SU-DHL-6 (cell line): ENCODE measurements around the gene POU3F4.

Experiments used
- EZH2phosphoT487 ChIP-seq: fragments of 200-600 bp; sonication (generic), shearing (Covaris generic); conservative IDR thresholded peaks from 2 replicates; pipeline ENCODE4 v1.6.1; 2018; ENCODE audit warnings: mild to moderate bottlenecking, antibody characterized with exemption, low read length, moderate library complexity, mixed read lengths
- TF ChIP-seq, protein P1 (sequence below): fragments of 200-600 bp; sonication (generic); IDR thresholded peaks from one replicate; pipeline ENCODE4 v1.5.1; 2017; ENCODE audit warnings: antibody characterized with exemption, mild to moderate bottlenecking, low read length, moderate library complexity; ENCODE audit not compliant: insufficient read depth, poor library complexity, severe bottlenecking

DNA sequence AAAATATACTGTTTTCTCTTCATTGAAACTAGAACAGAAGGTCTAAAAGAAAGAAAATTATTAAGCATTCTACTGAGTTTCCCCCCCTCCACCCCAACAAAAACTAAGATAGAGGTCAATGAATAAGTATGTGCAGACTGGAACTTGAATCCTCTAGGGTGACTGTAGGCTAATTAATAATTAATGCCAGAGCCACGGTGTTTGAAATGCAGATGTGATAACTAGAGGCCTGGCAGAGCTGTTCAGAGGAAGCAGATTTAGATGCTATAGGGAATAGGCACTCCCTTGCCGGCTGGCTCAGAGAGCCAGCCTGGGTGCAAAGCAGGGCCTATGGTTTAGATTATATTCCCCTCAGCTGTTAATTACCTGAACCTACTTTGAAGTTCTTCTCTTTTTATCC lies 12.2 kb upstream of the POU3F4 start:
- TF ChIP-seq, protein P1, sequence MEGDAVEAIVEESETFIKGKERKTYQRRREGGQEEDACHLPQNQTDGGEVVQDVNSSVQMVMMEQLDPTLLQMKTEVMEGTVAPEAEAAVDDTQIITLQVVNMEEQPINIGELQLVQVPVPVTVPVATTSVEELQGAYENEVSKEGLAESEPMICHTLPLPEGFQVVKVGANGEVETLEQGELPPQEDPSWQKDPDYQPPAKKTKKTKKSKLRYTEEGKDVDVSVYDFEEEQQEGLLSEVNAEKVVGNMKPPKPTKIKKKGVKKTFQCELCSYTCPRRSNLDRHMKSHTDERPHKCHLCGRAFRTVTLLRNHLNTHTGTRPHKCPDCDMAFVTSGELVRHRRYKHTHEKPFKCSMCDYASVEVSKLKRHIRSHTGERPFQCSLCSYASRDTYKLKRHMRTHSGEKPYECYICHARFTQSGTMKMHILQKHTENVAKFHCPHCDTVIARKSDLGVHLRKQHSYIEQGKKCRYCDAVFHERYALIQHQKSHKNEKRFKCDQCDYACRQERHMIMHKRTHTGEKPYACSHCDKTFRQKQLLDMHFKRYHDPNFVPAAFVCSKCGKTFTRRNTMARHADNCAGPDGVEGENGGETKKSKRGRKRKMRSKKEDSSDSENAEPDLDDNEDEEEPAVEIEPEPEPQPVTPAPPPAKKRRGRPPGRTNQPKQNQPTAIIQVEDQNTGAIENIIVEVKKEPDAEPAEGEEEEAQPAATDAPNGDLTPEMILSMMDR = no peak
- TF ChIP-seq EZH2phosphoT487 = no peak
